GM21381 (cell line): ENCODE measurements around the gene RAB37.

ENCODE experiments used
- ATAC-seq: cut with Tn5 transposase; IDR thresholded peaks from one replicate; pipeline ENCODE4 v1.9.1; 2021; ENCODE audit warnings: mild to moderate bottlenecking, moderate library complexity; ENCODE audit not compliant: unreplicated experiment

Gene RAB37

DNA sequence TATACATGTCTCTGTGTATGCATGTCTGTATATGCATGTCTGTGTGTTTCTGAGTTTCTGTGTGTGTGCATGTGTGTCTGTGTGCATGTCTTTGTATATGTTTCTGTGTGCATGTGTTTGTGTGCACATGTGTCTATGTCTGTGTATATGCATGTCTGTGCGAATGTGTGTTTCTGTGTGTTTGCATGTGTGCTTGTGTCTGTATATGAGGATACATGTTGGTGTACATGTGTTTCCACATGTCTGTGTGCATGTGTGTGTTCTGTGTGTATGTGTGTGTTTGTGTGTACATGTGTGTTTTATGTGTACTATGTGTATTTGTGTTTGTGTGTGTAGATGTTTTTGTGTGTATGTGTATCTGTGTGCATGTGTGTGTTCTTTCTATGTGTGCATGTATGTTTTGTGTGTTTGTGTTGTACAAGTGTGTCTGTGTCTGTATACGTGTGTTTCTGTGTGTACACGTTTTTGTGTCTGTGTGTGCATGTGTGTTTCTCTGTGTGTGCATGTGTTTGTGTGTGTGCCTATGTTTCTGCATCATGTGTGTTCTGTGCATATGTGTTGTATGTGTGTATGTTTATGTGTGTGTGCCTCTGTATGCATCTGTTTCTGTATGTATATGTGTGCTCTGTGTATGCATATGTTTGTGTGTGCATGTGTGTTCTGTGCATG is 8.9 kb upstream of the RAB37 start:
- ATAC-seq: no peak

DNA sequence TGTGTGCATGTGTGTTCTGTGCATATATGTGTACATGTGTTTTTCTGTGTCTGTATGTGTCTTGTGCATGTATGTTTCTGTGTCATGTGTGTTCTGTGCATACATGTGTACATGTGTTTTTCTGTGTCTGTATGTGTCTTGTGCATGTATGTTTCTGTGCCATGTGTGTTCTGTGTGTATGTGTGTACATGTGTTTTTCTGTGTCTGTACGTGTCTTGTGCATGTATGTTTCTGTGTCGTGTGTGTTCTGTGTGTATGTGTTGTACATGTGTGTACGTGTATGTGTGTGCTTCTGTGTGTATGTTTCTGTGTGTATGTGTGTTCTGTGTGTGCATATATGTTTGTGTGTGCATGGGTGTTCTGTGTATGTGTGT is 8.4 kb upstream of the RAB37 start:
- ATAC-seq: no peak

DNA sequence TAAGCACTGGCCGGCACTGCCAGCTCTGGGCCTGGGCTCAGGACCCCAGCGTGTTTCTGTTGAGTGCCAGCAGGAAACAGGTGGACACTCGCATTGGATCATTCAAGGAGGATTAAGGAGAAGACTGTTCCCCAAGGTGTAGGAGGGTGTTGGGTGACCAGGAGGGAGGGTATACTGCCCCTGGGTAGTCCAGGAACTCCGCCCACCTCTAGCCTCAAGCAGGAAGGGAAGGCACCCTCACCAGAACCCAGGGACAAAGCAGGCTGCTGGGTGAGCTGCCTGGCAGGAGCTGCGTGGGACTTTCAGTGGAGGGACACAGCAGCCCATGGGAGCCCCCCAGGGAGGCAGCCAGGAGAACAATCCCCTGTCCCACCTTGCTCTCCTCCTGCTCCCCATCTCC is 7.7 kb upstream of the RAB37 start:
- no peak for ATAC-seq

- no peak for ATAC-seq
These were observed 7.2 kb upstream of the RAB37 start for GRCh38 chr17:74729866-74730265.

- ATAC-seq: no peak
These were observed 6.3 kb upstream of the RAB37 start for GRCh38 chr17:74730491-74731346.

DNA sequence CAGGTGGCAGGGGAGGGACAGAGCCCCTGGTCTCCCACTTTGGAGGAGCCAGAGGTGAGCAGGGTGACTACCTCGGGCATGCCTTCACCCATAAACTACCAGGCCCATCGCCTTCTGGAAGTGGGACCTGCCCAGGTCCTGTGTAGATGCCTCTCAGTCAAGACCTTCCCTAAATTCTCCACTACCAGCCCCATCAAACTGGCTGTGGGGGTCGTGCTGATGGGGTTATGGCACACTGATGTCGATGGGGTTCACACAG is 5.8 kb upstream of the RAB37 start:
- no peak for ATAC-seq

GRCh38 chr17:74732042-74732867 is 4.8 kb upstream of the RAB37 start:
- no peak for ATAC-seq

- ATAC-seq: no peak
These were observed 3.5 kb upstream of the RAB37 start for GRCh38 chr17:74733365-74734122.

GRCh38 chr17:74734256-74734655 is 2.8 kb upstream of the RAB37 start:
- no peak for ATAC-seq

- no peak for ATAC-seq
These were observed 419 bp downstream of the RAB37 start for GRCh38 chr17:74737299-74738050.

GRCh38 chr17:74738051-74738996 is 1.3 kb downstream of the RAB37 start:
- peak; percentile 40 for ATAC-seq

DNA sequence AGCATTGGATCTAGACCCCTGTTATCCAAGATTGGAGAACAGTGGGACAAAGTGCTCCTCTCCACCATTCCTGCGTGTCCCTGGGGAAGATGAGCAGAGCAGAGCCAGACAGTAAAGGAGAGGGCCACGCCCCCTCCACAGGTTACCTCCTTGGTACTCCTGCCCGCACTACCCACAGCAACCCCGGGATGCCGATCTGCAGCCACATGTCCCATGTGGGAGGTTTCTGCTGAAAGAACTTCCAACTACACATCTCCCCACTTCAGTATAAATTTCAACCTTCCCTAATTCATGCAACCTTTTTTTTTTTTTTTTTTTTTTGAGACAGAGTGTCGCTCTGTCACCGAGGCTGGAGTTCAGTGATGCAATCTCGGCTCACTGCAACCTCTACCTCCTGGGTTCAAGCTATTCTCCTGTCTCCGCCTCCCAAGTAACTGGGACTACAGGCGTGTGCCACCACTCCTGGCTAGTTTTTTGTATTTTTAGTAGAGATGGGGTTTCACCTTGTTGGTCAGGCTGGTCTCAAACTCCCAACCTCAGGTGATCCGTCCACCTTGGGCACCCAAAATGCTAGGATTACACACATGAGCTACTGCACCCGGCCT is 2.3 kb downstream of the RAB37 start:
- ATAC-seq: no peak

DNA sequence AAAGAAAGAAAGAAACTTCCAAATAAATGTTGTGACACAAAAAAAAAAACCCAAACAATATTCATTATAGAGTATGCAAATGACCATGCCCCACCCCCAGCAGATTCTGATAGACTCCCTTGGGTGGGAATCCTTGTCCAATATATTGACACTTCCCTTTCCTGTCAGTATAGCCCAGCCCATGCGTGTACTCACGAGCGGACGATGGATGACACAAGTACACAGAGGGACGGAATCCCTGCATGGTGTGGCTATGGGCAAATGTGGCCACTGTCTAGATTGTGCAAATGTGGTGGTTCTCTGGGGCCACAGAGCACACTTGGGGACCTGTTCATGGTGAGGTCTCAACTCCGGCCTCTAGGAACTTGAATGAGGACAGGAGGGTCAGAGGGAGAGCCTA is 3.1 kb downstream of the RAB37 start:
- no peak for ATAC-seq

DNA sequence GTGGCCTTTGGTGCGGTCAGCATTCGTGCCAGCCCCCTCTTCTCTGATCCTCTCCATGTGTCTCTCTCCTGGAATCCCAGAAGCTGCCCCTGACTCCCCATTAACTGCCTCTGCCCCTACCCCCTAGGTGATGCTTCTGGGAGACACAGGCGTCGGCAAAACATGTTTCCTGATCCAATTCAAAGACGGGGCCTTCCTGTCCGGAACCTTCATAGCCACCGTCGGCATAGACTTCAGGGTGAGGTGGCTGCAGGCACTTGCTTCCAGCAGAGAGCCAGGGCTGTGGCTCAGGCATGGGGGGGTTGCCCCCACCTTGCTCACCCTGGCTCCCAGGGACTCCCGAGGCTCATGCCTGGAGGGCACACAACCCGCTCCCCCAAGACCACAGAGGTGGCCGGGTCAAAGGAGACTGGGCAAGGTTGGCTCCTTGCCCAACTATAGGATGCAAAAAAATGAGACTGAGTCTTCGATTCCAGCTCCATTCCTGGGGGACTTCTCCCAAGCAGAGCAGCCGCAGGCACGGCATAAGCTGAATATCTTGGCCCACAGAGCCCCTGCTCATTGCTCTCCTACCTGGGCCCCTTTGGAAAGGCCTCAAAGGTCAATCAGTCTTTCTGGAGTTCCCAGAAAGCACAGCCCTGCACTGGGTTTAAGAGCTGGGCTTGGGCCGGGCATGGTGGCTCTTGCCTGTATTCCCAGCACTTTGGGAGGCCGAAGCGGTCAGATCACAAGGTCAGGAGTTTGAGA is 3.8 kb downstream of the RAB37 start:
- ATAC-seq: no peak

DNA sequence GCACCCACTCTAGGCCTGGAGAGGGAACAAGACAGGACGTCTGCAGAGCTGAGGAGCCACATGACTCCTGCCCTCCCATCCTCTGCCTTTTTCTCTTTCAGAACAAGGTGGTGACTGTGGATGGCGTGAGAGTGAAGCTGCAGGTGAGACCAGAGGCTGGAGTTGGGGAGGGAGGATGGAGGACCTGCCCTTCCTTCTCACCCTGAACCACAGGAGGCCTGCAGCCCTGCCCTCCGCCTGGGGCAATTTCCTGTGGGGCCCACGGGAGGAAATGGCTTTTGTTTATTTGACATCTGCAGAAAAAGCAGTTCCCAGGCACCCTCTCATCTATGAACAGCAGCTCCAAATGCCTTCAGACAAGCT is 5.1 kb downstream of the RAB37 start:
- ATAC-seq: peak; percentile 42

GRCh38 chr17:74742978-74743545 is 6.0 kb downstream of the RAB37 start:
- no peak for ATAC-seq

GRCh38 chr17:74743755-74744154 is 6.7 kb downstream of the RAB37 start:
- ATAC-seq: no peak

- no peak for ATAC-seq
These were observed 7.3 kb downstream of the RAB37 start for GRCh38 chr17:74744349-74744713.
